K562 (cell line): ENCODE data around the gene C9. TPM values are rescaled to one million over a fixed set of nuclear protein-coding genes. Genes with fewer than 3 reads are reported as not detected.

Experiments used
- BACH1 ChIP-seq: fragments of 200-800 bp; sonication (Bioruptor generic); IDR thresholded peaks from 2 replicates; pipeline ENCODE4 v1.6.1; 2016; ENCODE audit warnings: missing genetic modification characterization, missing compliant biosample characterization
- BCOR ChIP-seq: fragments of 450-650 bp; IDR thresholded peaks from 2 replicates; pipeline ENCODE4 v1.6.1; 2016
- EWSR1 ChIP-seq: fragments of 450-650 bp; IDR thresholded peaks from 2 replicates; pipeline ENCODE4 v1.6.1; 2018; ENCODE audit warnings: borderline replicate concordance, mild to moderate bottlenecking, low read depth, moderate library complexity; ENCODE audit not compliant: partially characterized antibody
- GTF2A2 ChIP-seq: IDR thresholded peaks from 2 replicates; pipeline ENCODE4 v1.6.1; 2016; ENCODE audit warnings: mild to moderate bottlenecking, missing genetic modification characterization, missing compliant biosample characterization
- JUNB ChIP-seq: fragments of 450-650 bp; formaldehyde crosslinking; conservative IDR thresholded peaks from 2 replicates; pipeline ENCODE4 v1.4.0; 2020; ENCODE audit warnings: mild to moderate bottlenecking
- MLLT1 ChIP-seq, 2 experiments: fragments of 450-650 bp; IDR thresholded peaks; 2 replicates each; pipeline ENCODE4 v1.6.1; 2016
- RCOR1 ChIP-seq, 2 experiments: IDR thresholded peaks; 2 replicates each; pipeline ENCODE4 v1.6.1; 2012; ENCODE audit warnings: low read depth in 2 of 2, low read length in 2 of 2, borderline replicate concordance in 1 of 2, improper control_type of control experiment in 1 of 2
- SRSF9 ChIP-seq: fragments of 200-400 bp; formaldehyde crosslinking; IDR thresholded peaks from 2 replicates; pipeline ENCODE4 v1.6.1; 2017; ENCODE audit warnings: low read depth, low read length, borderline replicate concordance
- ZNF165 ChIP-seq: fragments of 250-450 bp; sonication (Bioruptor Pico); IDR thresholded peaks from 2 replicates; pipeline ENCODE4 v1.4.0; 2020; ENCODE audit warnings: borderline replicate concordance
- ZNF740 ChIP-seq, 3 experiments: fragments of 200-800 bp in 1 of 3; sonication (Bioruptor generic) in 1 of 3; sonication (generic) in 1 of 3; formaldehyde crosslinking in 1 of 3; IDR thresholded peaks; 2 replicates each; pipeline versions ENCODE4 v1.6.1 to v1.8.0; 2016 to 2022; ENCODE audit warnings: mild to moderate bottlenecking in 2 of 3, missing compliant biosample characterization in 2 of 3, missing genetic modification characterization in 2 of 3, missing genetic modification reagents in 1 of 3
- polyA plus RNA-seq, 8 experiments: library from polyadenylated mRNA; depleted of rRNA in 4 of 8; stranded (reverse) in 5 of 8; unstranded in 3 of 8; fragments of >200 nt; fragmentation: Nextera tagmentation in 2 of 8; fragmentation: Illumina TruSeq in 1 of 8; extraction: Ambion mirVana in 2 of 8; extraction: Trizol in 1 of 8; gene quantifications; 2 replicates each; pipeline versions ENCODE4 v1.2.1 to v1.2.3, GENCODE V29; 2011 to 2014; ENCODE audit warnings: inconsistent platforms in 1 of 8, missing spikeins in 1 of 8
- total RNA-seq, 7 experiments: library from RNA; depleted of rRNA in 6 of 7; stranded (reverse); fragments of >200 nt in 6 of 7; fragmentation: Illumina TruSeq in 2 of 7; extraction: Trizol in 2 of 7; gene quantifications; 2 replicates each; pipeline versions ENCODE4 v1.2.1 to v1.2.3, GENCODE V29; 2011 to 2021; ENCODE audit warnings: low replicate concordance in 1 of 7

The C9 gene
- total and polyA plus RNA-seq, 9 of the 15 experiments (the other 6 are each of a cell fraction or from before 2014, with no cell fraction given) = 0.08 to 0.38 TPM; not detected in 7

DNA sequence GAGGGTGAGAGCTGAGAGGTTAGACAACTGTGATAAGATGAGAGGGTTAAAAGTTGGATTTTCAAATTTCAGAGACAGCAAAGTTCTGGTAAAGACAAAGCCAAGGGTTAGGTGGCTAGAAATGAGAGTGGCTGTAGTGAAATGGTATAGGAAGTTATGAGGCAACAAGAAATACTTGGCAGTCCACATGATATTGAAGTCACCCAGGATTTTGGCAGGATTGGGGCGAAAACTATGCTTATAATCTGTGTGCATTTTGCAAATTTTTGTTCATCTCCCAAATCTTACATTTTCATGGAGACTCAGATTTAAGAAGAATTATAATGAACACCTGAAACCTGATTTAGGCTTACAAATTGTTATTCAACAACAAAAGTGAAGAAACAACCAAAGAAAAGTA, 35.6 kb downstream of the C9 start (continued):
- no peak for TF ChIP-seq JUNB
- no peak for TF ChIP-seq RCOR1 (IDR thresholded peaks at IDR 0.05; ENCODE audit: borderline replicate concordance in 1 of 2, low read depth in 2 of 2, low read length in 2 of 2)
- no peak for TF ChIP-seq GTF2A2
- TF ChIP-seq ZNF165 = no peak
- TF ChIP-seq SRSF9 = no peak
- no peak for TF ChIP-seq EWSR1
- TF ChIP-seq BCOR = no peak
- no peak for TF ChIP-seq BACH1
- no peak for TF ChIP-seq MLLT1 (IDR thresholded peaks at IDR 0.05)
- TF ChIP-seq ZNF740 (CRISPR knock-in tag; IDR thresholded peaks at IDR 0.05) = no peak
- no peak for TF ChIP-seq ZNF740 (tag; IDR thresholded peaks at IDR 0.05)
- TF ChIP-seq, all 486 proteins: peak for 0
